ENCODE measurements around the gene FIBP.
"Not testable (repeated sequence)": the region's sequence is repeated elsewhere in the genome, so short reads cannot be mapped to it uniquely, and the experiment has no call there.

Gene FIBP

DNA sequence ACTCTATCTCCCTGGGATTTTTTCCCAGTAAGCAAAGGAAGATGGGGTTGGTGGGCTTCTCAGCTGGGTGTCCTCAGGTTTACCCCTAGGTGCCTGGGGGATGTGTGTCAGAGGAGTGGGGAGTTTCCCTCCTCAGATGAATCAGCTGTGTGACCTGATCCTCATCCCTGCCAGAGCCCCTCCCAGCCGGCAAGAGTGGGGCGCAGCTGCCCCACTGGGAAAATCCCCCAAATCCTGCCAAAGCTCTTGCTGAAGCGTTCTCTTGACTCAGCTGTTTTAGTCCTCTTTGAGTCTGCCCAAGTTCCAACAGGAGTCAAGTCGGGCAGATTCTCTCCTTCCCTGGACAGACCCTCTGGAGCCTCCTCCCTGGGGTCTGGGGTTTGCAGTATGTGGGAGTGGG lies 24.6 kb upstream of the FIBP start:
- no peak for DNase-seq

DNA sequence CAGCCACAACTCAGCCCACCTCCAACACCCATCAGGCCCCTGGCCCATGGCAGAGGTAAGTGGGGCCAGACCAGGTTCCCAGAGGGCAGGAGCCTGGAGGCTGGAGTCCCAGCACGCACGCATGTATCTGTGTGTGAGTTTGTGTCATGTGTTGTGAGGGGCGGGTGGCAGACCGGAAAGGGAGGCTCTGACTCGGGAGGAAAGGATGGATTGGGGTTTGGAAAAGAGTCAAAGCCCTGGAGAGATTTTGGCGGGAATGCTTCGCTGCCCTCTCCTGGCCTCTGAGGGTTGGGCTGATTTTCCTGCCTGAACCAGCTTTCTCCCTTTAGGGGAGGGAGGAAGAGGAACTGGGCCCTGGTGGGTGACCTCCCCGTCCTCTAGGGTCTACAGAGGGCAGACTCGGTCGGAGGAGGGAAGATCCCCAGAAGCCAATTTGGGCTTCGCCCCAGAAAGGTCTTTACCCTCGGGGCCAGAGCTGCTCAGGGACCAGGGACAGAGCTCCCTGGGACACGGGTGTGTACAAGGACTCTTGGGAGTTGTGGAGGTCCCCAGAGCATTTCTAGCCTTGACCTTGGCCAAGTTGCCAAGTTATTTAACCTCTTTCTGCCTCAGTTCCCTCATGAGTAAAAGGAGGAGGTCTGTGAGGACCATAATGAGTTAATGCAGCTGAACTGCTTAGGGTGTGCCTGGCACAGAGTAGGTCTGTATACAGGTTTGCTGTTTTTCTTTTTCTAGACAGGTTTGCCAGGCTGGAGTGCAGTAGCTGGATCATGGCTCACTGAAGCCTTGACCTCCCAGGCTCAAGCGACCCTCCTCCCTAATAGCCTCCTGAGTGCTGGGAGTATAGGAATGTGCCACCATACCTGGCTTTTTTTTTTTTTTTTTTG lies 23.7 kb upstream of the FIBP start:
- peak in 1 of 2 donors; percentile 23 for DNase-seq

DNA sequence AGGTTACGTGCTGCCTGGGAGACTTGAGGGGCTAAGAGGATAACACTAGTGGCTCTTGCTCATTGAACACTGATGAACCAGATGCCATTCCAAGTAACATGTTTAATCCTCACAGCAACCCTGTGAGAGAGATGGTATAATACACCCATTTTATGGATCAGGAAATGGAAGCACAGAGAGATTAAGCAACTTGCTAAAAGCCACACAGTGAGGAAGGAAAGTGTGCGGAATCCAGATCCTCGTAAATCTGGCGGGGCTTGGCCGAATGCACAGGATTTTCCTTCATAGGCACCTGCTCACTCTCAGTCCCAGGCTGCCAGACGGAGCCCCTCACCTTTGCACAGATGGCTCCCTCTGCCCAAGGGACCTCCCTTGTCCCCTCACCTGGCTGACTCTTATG lies 19.6 kb upstream of the FIBP start:
- no peak for DNase-seq

DNA sequence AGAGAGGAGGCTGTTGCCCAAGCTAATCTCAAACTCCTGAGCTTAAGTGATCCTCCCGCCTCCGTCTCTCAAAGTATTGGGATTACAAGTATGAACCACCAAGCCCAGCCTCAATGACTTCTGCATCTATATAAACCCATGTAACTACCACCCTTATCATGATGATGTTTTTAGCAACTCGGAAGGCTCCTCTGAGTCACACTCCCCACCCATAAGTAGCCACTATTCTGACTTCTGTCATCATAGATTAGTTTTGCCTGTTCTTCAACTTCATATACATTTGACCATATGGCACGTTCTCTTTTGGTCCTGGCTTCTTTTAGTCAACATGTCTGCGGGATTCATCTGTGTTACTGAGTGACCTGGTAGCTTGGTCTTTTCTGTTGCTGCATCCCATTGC lies 18.3 kb upstream of the FIBP start:
- no peak for DNase-seq

DNA sequence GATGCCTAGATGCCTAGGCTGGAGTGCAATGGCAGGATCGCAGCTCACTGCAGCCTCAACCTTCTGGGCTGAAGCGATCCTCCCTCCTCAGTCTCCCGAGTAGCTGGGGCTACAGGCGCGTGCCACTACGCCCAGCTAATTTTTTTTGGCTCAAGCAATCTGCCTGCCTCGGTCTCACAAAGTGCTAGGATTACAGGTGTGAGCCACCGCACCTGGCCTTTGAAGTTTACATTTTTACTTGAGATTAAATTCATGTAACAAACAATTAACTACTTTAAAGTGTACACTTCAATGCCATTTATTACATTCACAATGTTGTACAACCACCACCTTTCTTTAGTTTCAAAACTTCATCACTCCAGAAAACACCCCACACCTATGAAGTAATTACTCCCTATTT lies 15.4 kb upstream of the FIBP start:
- no peak for DNase-seq

DNA sequence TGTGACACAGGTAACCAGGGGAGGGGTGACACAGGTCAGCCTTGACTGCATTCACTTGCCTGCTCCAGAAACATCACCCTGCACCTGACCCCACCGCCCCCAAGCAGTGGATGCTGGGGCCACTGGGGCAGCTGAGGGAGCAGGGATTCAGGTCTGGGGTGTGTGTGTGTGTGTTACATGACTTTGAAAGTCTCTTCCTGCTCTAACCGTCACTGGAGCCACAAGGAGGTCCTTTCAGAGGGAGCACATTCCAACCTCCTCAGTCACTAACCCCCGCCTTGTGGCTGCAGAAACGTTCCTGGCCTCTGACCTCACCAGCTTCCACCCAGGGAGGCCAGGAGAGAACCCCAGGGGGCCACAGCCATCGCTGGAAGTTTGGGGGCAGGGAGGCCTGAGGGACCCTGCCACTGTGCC lies 14.8 kb upstream of the FIBP start:
- DNase-seq: no peak

DNA sequence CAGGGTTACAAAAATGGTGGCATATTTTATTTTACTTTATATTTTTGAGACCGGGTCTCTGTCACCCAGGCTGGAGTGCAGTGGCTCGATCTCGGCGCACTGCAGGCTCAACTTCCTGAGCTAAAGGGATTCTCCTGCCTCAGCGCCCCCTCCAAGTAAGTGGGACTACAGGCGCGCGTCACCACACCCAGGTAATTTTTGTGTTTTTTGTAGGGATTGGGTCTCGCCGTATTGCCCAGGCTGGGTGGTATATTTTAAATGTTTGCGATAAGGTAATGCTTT lies 12.6 kb upstream of the FIBP start:
- no peak for DNase-seq

DNA sequence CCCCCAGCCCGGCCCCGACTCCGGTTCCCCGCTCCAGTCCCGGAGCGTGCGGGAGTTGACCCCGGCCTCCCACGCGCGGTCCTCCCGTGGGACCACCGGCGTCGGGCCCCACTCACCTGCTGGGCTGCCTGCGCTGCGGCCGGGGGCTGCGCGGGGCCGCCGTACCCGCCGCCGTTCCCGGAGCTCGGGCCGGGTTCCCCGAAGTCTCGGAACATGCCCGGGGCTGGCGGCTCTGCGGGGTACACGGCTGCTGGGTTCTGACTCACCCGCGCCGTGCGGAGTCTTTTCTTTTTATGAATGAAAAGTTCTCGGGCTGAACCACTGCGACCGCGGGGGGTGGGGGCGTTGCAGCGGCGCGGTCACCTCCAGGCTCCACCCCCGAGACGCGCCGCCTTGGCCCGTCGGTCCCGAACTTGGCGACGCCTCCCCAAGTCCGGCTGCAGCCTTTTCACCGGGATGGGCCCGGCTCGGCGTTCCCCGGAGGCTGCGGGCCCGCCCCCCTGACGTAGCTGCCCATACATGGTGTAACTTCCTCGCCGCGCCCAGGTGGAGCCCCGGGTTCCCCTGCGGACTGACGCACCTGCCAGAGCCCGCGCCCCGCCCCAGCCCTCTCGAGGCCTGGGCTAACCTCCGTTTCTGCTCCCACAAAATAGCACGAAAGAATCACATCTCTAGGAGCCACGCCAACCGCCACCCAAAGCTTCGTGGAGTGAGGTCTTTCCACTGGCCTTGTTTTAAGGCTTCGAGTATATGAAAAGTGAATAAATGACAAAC lies 12.0 kb upstream of the FIBP start, which contains the start of gene FOSL1:
TSS of gene FOSL1 (minus strand) at position 264 of the 774 bp plus-strand sequence. CDS start at position 215, 49 bp downstream.
- peak; percentile 93 to 94 for DNase-seq

DNA sequence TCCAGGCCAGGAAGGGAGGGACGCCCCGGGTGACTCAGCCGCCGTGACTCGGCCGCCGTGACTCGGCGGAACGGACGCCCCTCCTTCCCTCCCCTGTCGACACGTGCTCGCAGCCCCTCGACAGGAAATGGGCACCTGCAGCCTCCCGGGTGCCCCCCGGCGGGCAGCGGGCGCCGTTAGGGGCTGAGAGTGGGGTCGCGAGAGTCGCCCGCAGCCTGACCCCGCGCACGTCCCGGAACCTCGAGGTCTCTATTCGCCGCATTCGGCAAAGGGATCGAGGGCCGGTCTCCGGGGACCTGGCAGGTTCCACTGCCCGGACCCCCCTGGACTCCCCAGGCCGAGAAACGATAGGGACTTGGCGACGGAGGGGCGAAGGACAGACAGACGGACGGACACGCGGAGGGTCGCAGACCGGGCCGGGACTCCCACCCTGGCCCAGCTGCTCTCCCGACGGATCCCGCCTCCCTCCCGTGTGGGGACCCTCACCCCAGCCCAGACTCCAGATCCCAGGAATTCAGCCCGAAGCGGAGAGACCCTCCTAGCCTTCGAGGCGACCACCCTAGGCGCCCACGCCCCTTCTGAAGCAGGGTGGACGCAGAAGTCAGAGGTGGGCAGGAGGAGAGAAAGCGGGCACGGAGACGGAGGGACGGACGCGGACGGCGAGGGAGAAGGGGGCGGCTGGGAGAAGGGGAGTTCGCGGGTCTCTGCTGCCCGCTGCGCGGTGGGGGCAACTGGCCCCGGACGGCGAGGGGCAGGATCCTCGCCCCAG lies 11.3 kb upstream of the FIBP start:
- peak; percentile 66 to 75 for DNase-seq

DNA sequence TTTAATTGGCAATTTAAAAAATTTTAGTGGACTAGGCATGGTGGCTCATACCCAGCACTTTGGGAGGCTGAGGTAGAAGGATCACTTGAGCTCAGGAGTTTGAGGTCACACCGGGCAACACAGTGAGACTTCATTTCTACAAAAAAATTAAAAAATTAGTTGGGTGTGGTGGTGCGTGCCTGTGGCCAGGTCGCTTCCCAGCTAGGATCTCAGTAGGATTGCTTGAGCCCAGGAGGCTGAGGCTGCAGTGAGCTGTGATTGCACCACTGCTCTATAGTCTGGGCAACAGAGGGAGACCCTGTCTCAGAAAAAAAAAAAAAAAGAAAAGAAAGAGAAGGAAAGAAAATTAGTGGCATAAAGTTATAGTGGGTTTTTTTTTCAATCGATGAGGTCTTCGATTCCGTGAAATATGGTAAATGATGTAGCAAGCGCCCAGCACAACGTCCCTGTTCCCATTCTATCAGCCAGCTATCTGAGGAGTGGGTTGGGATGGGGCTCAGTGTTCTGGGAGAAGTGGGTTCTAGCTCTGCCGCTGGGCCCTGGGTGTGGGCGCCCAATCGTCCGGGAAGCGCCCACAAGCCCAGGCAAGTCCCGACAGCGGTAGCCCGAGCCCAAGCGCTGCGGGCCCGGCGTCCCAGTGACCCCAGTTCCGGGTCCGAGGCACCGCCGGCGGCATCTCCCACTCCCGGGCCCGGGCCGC lies 10.5 kb upstream of the FIBP start:
- DNase-seq: no peak

DNA sequence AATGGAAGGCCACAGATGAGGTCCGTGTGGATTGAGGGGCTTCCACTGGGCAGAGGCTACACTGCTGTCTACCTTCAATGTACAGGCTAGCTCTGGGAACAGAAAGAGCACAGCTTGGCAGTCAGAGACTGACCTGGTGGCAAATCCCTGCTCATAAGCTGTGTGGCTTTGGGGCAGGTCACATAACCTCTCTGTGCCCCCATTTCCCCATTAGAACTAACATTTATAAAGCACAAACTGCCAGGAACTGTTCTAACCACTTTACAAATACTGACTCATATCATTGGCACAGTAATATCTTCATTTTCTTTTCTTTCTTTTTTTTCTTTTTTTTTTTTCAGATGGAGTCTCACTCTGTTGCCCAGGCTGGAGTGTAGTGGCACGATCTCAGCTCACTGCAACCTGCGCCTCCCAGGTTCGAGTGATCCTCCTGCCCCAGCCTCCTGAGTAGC lies 8.8 kb upstream of the FIBP start:
- no peak for DNase-seq

DNA sequence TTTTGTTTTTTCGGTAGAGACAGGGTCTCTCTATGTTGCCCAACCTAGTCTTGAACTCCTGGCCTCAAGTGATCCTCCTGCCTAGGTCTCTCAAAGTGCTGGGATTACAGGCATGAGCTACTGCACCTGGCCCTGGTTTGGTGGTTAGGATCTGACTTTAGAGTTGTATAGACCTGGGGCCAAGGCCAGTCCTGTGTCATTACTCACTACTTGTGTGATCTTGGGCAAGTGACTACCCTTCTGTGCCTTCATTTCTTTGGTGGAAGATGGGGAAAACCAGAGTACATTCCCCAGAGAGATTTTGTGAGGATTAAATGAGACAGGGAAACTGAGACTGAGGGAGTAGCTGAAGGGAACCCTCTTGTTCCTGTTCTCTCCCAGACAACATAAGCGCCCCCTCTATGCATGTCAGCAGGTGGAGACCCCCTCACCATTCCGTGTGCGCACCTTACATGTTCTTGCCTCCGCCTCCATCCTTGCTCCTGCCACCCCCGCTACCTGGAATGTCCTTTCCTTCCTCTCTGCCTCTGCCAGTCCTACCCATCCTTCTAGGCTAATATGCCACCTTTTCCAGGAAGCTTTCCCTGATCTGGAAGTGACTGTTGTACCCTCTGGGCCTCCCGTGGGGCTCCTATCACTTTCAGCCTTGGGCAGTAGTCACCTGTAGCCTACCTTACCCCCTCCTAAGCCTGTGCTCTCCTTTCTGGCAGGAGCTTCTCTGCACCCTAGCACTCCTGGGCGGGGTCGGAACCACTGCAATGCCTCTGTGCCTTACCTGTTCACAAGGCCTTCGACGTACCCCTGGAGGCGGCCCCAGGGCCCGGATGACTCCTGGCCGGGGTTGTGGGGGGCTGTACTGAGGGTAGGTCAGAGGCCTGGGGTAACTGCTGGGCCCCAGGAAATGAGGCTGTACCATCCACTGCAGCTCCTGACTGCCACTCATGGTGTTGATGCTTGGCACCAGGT lies 8.0 kb upstream of the FIBP start:
- DNase-seq: no peak

DNA sequence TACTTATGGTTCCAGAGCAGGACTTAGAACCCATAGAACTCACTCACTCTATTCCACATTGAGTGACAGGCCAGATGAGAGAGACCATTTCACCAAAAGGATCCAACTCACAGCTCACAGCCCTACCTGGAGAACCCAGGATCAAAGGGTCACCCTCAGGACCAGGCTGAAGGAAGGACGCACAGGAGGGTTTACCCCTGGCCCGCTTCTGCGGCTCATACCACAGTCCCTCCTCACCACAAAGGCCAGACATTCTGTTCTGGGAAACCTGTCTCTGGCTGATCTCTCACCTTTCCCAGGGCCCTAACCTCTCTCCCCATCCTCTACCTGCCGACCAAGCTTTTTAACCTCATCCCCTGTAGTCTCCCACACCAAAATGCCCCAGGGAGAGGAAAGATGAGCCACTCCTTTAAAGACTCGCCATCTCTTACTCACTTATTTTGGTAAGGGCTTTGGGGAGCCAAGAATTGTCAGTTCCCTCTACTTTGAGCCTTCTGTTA lies 7.3 kb upstream of the FIBP start:
- DNase-seq: no peak

DNA sequence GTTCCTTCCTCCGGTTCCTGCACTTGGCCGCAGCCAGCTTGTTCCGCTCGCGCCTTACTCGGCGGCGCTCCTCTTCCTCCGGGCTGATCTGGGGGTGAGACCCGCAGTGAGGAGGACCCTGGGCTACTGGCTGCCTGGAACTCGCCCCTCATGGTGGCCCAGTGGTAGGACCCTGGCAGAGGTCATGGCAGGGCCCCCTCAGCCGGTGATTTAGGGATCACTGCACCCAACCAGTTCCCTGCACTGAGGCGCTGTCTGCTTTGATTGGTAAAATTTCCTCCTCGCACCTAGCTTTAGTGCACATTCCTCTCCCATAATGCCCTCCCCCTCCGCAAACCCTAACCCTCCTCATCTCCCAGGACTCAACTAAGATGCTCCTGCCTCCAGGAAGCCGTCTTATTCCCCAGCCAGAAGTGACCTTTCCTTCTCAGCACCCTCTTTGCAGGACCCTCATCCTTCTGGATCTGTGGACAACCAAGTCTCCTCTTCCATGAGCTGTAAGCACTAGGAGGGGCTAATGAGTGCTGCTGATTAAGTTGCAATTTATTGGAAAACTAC lies 5.8 kb upstream of the FIBP start:
- DNase-seq: peak; percentile 34 to 53

DNA sequence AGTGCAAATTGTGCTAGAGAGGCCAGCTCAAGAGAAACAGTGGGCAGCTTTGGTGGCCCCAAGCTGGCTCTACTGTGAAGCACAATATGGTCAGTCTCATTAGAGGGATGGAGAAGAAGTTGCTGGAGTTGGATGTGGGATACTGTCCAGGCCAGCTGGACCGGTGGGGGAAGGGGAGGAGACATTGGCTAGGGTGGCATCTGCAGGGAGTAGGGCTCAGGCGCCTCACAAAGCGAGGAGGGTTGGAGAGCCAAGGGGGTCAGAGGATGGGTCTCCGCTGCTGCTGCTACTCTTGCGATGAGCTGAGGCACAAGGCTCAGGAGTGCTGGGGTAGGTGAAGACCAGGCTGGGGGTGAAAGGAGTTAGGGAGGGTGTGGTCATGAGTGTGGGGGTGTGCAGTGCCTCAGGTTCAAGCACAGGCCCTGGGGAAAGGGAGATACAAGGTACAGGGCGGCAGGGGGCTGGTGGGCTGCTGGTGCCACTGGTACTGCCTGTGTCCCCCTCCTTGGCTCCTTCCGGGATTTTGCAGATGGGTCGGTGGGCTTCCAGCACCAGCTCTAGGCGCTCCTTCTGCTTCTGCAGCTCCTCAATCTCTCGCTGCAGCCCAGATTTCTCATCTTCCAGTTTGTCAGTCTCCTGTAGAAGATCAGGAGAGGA lies 4.5 kb upstream of the FIBP start:
- no peak for DNase-seq

DNA sequence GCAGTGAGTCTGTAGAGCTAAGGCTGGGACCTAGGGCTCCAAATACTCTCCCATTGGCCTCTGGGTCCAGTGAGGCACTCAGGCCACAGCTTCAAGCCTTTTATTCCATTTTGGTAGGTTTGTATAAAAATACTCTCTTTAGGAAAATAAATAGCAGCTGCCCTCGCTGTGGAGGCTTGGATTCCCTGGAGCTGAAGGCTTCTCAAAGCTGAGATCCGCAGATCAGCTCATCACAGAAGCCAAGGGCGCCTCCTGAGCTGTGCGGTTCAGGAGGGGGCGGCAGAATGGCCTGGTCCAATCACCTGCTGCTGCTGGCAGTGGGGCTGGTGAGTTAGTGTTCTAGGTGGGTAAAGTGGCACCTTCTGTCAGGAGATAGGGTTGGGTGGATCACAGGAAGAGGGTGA lies 3.9 kb upstream of the FIBP start:
- not testable (repeated sequence) for DNase-seq

DNA sequence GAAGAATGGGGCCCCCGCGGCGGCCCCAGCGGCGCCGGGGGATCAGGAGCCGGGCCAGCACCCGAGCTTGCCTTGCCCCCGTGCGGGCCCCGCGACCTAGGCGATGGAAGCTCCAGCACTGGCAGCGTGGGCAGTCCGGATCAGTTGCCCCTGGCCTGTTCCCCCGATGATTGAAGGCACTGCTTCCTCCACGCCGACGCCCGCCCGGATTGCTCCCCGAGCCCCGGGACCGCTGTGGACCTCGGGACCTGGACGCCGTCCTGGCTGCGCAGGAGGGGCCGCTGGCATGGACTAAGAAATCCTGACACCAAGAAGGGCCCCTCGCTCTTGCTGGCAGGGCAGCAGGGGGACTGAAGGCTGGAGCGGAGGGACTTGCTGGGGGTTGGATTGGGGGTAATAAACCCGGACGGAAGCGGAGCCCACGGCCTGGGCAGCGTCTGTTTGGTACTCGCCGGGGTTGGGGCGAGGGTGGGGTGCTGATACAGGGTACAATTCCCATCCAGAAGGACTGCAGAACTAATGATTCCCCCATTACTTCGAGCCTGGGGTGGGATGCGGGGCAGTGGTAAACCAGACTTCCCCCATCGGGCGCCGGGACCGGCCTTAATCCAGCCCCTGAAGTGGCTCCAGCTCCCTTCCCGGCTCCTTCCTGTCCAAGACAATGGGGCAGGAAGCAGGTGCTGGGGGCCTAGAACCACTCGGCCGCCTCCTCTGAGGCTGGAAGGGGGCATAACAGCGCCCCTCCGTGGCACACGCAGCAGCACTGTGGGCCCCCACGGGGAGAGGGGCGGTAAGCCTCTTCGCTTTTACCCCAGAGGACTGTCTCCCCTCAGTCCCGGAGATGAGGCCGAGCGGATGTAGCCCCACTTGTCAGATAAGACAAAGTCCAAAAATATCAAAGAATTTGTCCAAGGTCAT lies 3.2 kb upstream of the FIBP start:
- DNase-seq: peak in 1 of 2 donors; percentile 54

DNA sequence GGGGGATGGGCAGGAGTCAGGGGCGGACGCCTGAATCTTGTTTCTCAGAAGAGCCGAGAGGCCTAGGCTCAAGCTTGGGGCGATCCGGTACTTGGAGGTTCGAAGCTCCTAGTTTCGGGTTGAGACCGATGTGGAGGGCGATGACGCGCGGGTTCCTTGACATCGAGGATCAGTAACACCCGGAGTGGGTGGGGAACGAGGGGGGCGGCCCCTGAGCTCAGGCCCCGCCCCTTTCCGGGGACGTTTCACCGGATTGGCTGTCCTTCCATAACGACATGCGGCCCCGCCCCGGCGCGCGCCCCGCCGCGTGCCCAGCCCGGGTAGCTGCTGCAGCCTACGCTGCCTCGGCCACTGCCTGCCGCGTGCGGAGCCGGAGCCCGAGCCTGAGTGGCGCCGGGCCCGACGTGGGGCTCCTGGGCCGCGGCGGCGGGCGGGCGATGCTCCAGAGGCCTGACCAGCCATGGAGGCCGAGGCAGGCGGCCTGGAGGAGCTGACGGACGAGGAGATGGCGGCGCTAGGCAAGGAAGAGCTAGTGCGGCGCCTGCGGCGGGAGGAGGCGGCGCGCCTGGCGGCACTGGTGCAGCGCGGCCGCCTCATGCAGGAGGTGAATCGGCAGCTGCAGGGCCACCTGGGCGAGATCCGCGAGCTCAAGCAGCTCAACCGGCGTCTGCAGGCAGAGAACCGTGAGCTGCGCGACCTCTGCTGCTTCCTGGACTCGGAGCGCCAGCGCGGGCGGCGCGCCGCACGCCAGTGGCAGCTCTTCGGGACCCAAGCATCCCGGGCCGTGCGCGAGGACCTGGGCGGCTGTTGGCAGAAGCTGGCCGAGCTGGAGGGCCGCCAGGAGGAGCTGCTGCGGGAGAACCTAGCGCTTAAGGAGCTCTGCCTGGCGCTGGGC lies 2.3 kb upstream of the FIBP start, which contains the start of gene CCDC85B:
TSS of gene CCDC85B (plus strand) at position 350 of the 895 bp plus-strand sequence. CDS start at position 461, 111 bp downstream.
- DNase-seq: peak; percentile 98
